ENCODE results near the gene VGLL4.
A peak's percentile ranks its signal among the peaks of the same experiment; 100 is the strongest.

Gene VGLL4

DNA sequence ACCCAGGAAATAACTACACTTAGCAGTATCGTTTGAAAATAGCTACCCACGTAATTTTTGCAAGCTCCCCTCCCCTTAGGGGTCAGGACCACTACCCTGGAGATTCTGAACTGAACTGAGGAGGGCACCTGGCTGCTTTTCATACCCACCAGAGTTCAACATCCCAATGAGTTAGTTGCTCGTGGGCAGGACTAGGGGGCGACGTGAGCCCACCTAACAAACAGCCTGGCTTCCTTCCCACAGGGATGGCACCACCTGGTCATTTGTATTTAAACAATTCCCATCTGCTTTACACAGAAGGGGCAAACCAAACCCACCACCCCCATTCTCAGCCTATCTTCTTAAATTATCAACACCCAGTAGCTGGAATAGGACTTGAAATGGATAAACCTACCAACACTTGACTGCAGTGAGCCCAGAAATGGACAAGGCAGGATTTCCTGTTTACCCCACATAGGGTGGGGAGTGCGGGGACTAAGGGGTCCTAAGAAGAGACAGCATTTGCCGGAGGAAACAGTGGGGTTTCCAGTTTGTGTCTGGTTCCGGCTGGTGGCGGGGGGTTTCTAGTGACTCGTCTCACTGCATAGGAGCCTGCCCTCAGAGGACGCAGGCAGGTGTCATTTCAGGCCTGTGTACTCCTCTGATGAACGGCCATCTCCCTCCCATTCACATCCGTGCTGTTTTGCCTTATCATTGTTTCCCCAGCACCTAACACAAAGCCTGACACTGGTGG, 11.6 kb upstream of the VGLL4 start:
- DNase-seq = peak; percentile 26
- in situ Hi-C loops (cut with HindIII; ENCODE audit: low pct_ligation_motif_present, low pct_unique_long_range_greater_than_20kb, low sequenced_read_pairs) = no loop called here

DNA sequence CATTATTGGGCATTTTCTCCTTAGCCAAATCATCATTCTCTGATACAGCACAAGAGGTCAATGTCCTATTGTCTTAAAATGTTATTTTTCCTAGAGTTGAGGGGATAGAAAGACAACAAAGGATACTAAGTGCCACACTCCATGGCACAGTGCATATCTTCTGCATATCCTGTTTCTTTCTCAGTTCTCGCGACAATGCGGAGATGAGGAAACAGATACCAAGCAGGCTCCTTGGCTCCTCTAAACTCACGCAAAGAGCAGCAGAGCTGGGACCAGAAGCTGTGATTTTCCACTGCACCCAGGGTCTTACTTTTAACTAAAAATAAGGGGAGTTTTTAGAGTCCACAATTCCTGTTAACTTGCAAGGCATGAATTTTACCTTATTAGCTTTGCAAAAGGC, 10.5 kb upstream of the VGLL4 start:
- no peak for DNase-seq
- in situ Hi-C loops (cut with HindIII; ENCODE audit: low pct_ligation_motif_present, low pct_unique_long_range_greater_than_20kb, low sequenced_read_pairs) = no loop called here

DNA sequence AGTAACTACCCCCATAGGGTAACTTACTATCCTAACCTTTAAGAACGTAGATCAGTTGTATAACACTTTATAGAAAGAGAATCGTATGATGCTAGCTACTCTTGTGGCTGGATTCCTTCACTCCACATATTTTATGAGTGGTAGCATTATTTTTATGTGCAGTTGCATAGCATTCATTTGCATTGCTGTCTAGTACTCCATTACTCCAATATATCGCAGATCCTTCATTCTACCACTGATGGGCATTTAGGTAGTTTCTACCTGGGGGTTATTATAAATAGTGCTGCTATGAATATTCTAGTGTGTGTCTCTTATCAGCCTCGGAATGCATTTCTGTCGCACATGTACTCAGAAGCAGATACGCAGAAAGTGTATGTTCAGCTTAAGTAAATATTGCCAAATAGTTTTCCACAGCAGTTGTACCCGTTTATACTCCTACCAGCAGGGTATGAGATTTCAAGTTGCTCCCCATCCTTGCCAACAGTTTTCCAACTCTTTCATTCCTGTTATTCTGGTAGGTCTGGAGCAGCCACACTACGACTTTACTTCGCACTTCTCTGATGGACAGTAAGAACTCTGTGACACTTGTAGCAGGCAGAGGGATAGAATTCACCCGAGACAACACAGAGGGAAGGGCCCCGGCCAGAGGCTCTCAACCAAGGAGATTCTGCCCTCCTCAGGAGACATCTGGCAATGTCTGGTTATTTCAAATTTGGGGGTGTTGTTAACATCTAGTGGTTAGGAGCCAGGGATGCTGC, 9.8 kb upstream of the VGLL4 start:
- in situ Hi-C loops (cut with HindIII; ENCODE audit: low pct_ligation_motif_present, low pct_unique_long_range_greater_than_20kb, low sequenced_read_pairs) = no loop called here
- no peak for DNase-seq

DNA sequence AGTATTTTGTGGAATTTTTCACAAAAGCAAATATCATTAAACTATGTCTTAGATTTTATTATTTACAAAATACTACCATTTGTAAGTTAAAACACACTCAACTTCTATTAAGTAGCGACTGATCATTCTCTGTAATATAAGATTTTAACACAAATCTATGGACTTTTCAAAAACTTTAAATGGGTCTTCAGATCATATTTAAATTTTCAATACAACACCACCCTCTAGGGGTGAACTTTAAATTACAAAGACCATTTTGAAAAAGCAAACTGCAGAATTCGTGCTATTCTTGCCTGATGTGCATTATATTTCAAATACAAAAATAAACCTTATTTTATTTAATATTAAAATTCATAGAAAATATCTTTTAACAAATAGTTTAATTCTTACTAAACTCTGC, 8.2 kb upstream of the VGLL4 start:
- peak; percentile 43 for DNase-seq

DNA sequence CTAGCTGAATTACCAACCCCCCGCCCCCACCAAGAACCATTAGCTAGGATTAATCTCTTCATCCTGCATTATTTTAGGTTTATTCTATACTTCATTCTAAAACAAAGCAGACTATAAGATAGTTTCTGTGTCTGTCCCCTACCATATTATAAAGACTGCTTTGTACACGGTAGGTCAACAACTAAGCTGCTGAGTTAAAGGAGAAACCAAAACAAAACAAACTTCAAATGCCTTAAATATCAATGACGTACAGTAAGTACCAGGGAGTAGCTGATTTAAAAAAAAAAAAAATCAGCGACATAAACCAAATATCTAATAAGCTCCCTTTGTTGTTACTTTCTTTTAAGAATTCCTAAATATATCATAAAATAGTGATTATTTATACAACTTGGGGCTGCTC, 7.8 kb upstream of the VGLL4 start:
- no peak for DNase-seq
- in situ Hi-C loops (cut with HindIII; ENCODE audit: low pct_ligation_motif_present, low pct_unique_long_range_greater_than_20kb, low sequenced_read_pairs) = no loop called here

More for the DNA sequence above, 8.2 kb upstream of the VGLL4 start:
- in situ Hi-C loops (cut with HindIII; ENCODE audit: low pct_ligation_motif_present, low pct_unique_long_range_greater_than_20kb, low sequenced_read_pairs) = no loop called here

DNA sequence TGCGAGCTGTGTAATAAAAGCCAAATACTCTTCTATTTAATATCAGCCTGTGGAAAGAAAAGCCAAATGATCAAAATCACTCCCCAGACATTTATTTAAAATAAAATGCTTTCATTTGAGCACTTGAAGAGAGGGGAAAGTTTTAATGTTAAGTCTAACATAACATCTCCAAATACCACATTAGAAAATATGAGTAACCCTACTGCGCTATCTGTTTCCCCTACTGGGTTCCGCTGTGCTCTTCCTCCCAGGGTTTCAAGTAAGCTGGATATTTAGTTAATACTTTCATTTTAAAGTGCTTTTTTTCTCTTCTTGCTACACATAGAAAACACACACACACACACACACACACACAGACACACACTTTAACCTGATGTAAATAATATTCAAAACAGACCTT, 6.7 kb upstream of the VGLL4 start:
- in situ Hi-C loops (cut with HindIII; ENCODE audit: low pct_ligation_motif_present, low pct_unique_long_range_greater_than_20kb, low sequenced_read_pairs) = no loop called here
- DNase-seq = no peak

DNA sequence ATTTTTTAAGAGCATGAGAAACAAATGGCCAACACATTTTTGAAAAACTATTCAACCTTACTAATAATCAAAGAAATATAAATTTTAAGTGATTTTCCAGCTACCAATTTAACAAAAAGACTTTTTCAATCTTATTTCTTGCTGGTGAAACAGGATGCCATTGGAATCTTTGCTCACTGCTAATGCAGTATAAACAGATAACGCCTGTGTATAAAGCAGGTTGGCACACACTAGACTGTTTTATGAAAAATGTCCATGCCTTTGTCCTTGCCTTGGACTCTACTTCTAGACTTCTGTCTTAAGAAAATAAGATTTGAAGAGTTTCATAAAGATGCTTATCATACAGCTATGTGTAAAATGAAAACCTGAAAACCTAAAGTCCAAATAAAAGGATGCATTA, 5.0 kb upstream of the VGLL4 start:
- DNase-seq = no peak
- in situ Hi-C loops (cut with HindIII; ENCODE audit: low pct_ligation_motif_present, low pct_unique_long_range_greater_than_20kb, low sequenced_read_pairs) = loop anchor here (10.0 kb wide), 1 partner anchor 264 kb away; no protein-coding TSS in a partner anchor

DNA sequence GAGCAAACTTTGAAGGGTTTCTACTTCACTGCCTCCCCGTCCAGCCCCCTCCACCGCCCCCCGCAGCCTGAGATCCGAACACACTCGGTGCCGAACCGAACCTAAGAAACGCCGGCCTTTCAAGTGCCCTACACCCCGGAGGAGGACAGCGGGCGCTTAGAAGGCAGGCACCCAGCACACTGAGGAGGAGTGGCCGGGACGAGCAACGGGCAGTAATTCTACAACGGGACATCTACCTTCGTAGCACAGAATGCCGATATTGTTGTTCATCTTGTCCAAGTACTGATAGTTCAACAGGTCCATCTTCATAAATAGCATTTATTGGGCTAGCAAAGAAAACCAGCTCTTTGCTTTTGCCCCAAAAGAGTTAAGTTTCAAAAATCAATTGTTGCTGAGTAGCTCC, 513 bp downstream of the VGLL4 start:
- peak; percentile 38 for DNase-seq

DNA sequence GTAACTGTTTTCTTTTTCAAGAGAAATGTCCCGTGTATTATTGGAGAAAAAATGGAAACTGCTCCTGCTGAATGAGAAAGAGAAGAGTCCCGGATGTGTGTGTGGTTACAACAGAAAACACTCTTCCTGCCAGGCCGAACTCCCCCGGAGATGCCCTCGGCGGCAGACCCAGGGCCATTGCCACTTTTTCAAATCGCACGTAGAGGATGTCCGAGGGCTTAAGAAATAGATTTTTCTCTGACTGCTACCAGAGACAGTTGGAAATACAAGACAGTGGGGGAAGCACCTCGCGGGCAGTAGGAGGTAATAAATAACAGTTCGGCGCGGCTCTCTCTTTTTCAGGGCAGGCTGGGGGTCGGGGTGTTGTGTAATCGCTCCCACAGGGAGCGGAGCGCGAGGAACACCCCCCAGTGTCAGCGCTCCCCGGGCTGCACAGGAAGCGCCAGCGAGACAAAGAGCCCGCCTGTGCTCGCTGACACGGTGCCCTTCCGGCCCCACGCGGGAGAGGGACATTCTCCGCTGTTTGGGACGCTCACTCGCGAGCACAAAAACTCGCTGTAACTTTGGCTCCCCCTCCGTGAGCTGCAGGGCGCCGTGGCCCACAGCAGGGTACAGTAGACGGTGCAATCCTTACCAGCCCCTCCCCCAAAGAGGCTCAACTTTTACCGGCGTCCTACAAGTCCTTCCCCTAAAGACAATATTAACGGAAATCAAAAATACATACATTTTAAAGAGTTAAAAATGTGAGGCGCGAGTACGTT, 1.1 kb downstream of the VGLL4 start:
- in situ Hi-C loops (cut with HindIII; ENCODE audit: low pct_ligation_motif_present, low pct_unique_long_range_greater_than_20kb, low sequenced_read_pairs) = loop anchor here (10.0 kb wide), 1 partner anchor 258 kb away; no protein-coding TSS in a partner anchor
- DNase-seq = peak; percentile 74

More for the DNA sequence above, 513 bp downstream of the VGLL4 start:
- in situ Hi-C loops (cut with HindIII; ENCODE audit: low pct_ligation_motif_present, low pct_unique_long_range_greater_than_20kb, low sequenced_read_pairs) = loop anchor here (10.0 kb wide), 1 partner anchor 258 kb away; no protein-coding TSS in a partner anchor

DNA sequence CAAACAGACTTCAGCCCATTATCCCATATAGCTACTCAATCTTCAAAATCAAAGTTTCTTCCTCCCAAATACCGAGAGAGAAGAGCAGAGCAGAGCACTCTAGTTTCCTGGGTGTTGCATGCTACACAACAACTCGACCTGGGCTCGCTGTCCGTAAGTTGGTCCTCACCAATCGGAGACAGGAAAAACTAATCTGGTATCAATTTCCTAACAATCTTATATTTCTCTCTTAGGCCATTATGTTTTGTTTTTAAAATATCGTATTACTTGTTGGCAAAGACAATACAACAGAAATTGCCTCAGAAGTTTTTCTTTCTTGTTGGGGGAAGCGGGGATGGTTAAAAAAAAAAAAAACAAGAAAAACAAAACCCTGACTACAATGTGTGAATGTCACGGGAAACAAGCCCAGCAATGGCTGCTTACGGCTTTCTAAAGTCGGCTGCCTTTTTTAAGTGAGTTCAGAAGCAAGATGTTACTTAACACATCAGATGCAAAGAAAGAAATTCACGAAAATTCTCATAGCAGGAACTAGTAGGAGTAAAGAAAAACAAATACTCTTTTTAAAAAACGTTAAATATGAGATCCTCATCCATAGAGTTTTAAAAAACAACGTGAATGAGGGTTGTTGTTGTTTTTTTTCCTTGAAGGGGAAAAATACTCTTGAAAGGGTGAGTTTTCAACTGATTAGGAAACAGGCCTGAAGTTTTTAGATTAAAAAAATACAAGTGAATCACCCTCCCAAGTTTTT, 1.9 kb downstream of the VGLL4 start:
- in situ Hi-C loops (cut with HindIII; ENCODE audit: low pct_ligation_motif_present, low pct_unique_long_range_greater_than_20kb, low sequenced_read_pairs) = loop anchor here (10.0 kb wide), 1 partner anchor 257 kb away; no protein-coding TSS in a partner anchor
- DNase-seq = peak; percentile 34

DNA sequence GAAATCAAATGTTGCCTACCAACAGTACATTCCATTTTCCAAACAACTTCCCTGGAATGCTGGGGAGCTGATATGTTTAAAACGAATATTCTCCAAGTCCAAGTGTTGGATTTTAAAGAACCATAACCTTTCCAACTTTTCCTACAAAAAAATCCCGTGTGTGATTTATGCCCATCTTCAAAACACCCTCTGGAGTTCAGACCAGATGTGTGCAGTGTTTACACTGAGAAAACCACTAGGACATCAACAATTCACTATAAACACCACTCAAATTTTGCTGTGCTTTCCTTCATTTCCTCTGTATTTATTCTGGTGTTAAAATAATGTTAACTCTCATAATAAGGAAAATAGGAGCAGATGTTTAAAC, 2.4 kb downstream of the VGLL4 start:
- in situ Hi-C loops (cut with HindIII; ENCODE audit: low pct_ligation_motif_present, low pct_unique_long_range_greater_than_20kb, low sequenced_read_pairs) = loop anchor here (10.0 kb wide), 1 partner anchor 256 kb away; no protein-coding TSS in a partner anchor

DNA sequence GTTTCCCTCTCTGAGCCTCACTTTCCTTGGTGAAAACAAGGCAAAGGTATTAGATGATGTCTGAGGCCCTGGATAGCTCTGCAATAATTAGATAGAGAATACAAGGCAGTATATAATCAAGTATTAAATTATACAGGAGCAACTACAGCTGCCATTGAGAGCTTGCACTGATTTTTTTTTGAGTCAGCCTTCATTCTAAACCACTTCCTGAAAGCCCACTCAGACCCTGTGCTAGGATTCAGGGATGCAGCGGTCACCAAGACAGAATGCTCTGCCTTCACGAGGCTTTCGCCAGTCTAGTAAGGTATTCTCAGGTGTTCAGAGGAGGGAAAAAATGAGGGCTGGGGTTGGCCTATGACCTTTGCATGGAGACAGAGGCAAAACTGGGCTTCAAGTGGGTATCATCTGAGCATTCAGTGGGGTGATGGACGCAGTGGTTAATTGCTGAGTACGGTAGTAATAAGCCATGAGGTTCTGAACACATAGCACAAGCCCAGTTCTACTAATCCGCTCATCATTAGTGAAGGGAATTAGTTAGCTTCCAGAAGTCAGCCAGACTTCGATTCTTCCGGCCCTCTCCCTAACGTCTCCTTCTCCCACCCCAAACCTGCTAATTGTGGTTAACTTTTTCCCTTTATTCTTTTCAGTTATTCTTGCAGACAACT, 3.6 kb downstream of the VGLL4 start:
- in situ Hi-C loops (cut with HindIII; ENCODE audit: low pct_ligation_motif_present, low pct_unique_long_range_greater_than_20kb, low sequenced_read_pairs) = loop anchor here (10.0 kb wide), 1 partner anchor 255 kb away; no protein-coding TSS in a partner anchor
- no peak for DNase-seq

More for the DNA sequence above, 2.4 kb downstream of the VGLL4 start:
- DNase-seq = no peak

DNA sequence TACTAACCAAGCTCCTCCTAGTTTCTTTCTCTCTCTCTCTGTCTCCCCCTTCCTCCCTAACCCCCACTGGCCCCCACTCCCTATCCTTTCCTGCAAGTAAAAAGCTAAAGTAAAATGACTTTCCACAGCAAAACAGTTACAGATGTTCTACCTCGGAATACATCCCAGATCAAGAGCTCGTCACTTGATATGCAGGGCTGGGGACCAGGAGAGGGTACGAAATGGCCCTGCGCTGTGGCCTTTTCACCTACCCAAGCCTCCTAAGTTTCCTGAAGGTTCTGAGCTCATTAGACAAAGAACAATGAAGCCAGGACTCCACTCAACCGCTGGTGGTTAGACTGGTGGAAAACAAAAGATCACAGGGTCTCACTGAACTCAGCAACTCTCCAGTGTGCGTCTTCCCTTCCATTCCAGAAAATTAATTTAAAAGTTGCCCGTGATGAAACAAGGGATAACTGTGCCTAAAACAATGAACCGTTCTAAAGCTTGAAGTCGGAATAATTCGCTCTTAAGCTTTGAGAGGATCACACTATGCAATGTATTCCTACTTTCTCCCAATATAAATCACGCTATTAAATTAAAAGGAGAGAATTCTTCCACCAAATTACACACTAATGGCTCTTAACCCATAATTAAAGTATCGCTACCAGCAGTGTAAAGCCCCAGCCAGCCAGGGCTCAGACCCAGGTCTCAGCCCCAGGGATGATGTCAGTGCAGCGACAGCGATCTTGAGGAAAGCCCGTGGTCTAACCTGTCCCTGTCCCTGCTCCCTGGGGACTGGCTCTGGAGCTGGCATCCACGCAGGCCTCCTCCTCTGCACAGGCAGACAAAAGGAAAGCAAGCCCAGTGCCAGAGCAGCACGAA, 5.0 kb downstream of the VGLL4 start:
- no peak for DNase-seq
- in situ Hi-C loops (cut with HindIII; ENCODE audit: low pct_ligation_motif_present, low pct_unique_long_range_greater_than_20kb, low sequenced_read_pairs) = no loop called here

DNA sequence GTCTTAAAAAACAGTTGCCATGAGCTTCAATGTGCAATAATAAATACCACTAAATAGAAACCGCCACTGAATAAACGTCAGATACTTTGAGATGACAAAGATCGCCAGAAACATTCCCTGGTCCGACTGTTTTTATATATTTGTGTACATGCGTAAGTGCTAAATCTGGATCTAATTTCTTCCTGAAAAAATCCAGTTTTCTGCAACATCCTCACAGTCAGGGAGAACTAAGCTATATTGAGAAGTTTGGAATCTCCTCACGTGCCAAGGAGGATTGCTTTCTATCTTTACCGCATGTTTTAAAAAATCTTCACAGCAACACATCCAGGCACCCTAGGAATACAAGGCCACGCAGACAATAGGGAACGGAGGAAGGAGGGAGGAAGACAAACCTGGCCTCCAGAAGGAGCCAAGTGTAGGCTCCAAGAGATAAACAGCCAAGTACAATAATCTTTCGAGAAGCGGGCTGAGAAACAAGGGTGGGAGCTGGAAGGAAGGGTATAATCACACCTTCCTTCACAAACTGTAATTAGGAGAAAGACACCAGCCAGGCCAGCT, 5.7 kb downstream of the VGLL4 start:
- in situ Hi-C loops (cut with HindIII; ENCODE audit: low pct_ligation_motif_present, low pct_unique_long_range_greater_than_20kb, low sequenced_read_pairs) = no loop called here
- DNase-seq = no peak

DNA sequence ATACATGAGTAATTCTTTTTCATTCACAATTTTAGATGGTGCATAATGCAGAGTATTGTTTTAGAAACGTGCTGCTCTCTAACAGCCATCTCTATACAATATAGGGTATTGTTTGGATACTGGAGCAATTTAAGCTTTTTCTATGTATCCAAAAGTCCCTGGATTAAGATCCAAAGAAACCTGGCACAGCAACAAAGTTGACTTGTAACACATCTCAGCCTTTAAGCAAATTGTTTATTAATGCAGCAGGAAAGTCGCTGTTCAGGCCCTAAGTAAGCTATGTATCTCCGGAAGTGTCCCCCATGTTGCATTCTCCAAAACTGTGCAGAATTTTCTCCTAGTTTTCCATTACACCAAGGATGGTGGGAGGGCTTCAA, 7.3 kb downstream of the VGLL4 start:
- no peak for DNase-seq
- in situ Hi-C loops (cut with HindIII; ENCODE audit: low pct_ligation_motif_present, low pct_unique_long_range_greater_than_20kb, low sequenced_read_pairs) = no loop called here

DNA sequence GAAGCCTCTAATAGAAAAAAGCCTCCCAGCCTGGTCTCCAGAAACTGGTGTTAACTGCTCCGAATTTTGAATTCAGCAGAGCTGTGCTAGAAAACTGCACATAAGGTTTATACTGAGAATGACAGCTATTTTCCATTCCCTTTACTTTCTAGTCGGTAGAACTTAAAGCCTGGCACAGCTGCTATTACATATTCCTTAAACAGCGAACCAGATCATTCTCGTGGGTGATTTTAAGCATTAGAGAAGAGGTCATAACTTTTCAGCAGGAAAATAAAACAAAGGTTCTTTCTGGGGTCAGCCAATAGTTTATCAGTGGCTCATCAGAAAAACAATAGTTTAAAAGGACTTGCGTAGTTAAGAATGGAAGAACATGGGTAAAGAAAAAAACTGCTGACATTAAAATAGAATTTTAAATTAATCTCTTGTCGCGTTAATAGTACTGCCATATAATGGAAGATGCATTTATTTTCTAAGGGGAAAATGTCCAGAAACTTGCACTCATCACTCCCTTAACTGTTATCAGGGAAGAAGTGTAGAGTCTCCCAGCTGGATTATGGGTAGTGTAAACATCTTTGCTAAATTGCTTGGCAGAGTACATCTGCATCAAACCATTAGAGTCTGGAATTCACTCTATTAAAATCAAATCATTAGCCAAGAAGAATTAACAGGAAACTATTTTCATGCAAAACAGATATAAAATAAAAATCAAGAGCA, 7.9 kb downstream of the VGLL4 start:
- in situ Hi-C loops (cut with HindIII; ENCODE audit: low pct_ligation_motif_present, low pct_unique_long_range_greater_than_20kb, low sequenced_read_pairs) = no loop called here

More for the DNA sequence above, 7.9 kb downstream of the VGLL4 start:
- no peak for DNase-seq

Measured in ACHN (cell line).